ENCODE results near the gene TRIM38.

DNA sequence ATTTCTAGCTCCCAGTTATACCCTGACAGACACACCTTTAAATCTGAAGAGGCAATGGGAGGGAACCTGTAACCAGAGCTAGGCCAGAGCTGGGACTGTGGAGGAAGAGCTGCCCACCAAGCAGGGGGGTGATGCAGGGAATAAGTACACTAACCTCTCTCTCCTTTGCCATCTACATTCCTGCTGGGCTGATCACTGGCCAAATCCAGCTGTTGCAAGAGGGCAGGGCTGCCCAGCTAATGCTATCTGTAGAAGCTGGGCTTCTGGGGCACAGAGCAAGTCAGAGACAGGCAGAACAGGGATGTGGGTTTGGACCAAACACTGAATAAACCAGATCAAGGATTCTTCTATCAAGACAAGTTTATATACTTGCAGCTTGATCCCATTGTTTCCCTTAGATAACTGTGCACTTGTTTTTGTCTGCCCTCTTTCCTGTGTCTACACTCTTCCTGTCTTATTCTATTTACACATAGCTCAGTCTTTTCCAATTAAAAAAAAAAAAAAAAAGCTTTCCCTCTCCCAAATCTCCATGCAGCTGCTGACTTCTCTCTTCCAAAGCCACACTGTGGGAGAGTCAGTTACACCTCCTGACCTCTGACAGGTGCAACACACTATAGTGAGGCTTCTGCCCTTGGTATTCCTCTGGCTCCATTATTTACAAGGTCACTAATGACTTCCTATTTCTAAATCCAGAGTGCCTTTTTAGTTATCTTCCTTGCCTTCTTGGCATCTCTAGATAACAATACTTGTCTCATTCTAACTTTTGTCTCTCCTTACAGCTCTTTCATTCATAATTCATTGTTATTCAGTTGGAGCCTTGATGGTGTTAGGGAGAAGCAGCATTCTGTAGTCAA lies 43.7 kb downstream of the TRIM38 start:
- TF ChIP-seq POLR2AphosphoS5 (IDR thresholded peaks at IDR 0.05) (no peak), CTCF (IDR thresholded peaks at IDR 0.05) (no peak)

Measured in suprapubic skin (tissue), 3 donors.